NCI-H2171 (cell line): ENCODE measurements around the gene MAPK1.
"Not testable (repeated sequence)": the region's sequence is repeated elsewhere in the genome, so short reads cannot be mapped to it uniquely, and the experiment has no call there.

ENCODE experiments used
- DNase-seq: peaks from one replicate; lab custom pipeline; 2025; lab: John Stamatoyannopoulos, UW

Gene MAPK1

DNA sequence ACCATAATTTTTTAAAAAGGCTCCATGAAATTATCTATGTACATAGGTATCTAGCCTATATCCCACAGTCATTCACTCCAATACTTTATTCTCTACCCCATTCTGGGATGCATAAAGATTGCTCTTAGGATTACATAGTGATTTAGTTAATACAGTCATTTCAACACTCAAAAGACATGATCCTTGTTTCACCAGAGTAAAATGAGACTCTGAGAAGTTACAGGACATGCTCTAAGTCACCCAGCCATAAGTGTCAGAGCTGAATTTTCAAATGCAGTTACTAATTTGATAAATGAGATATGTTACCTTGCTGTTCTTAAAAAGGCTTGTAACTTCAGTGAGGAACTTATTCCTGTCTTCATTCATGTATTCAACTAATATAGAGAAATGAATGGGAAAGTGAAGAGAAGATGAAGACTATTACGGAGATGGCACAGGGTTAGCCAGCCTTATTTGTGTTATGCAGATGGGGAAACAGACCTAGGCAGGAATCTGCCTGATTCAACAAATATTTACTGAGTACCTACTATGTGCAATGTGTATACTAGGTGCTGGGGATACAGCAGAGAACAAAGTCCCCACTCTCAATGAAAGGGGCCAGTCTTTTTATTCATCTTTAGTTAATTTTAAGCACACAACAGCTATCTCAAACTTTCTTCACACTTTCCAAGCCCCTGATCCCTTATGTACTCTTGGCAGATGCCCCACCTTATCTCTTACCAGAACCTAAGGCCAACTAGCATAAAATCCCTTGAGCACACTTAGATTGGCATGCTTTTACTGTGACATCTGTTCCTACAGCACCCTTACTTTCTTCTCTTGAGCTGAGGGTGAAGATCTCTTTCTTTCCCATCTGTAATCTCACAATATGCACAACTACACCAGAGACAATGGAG lies 21.6 kb downstream of the MAPK1 start:
- DNase-seq = peak; percentile 15

GRCh38 chr22:21842946-21843345 lies 24.5 kb downstream of the MAPK1 start:
- no peak for DNase-seq

GRCh38 chr22:21841422-21841821 lies 26.0 kb downstream of the MAPK1 start:
- no peak for DNase-seq

DNA sequence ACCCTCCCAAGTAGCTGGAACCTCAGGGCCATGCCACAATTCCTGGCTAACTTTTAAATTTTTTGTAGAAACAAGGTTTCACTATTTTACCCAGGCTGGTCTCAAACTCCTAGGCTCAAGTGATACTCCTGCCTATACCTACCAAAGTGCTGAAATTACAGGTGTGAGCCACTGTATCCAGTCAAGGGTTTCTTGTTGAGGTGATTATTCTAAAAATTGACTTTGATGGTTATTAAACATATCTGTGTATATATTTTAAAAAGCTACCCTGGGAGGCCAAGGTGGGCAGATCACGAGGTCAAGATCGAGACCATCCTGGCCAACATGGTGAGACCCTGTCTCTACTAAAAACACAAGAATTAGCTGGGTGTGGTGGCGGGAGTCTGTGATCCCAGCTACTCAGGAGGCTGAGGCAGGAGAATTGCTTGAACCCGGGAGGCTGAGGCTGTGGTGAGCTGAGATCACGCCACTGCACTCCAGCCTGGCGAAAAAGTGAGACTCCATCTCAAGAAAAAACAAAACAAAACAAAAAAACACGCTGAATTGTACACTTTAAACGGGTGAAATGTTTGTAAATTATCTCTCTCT lies 27.1 kb downstream of the MAPK1 start:
- no peak for DNase-seq

- no peak for DNase-seq
Observed at GRCh38 chr22:21839765-21840140, 27.7 kb downstream of the MAPK1 start.

- not testable (repeated sequence) for DNase-seq
Observed at GRCh38 chr22:21839104-21839764, 28.2 kb downstream of the MAPK1 start.

GRCh38 chr22:21837248-21837979 lies 30.0 kb downstream of the MAPK1 start:
- DNase-seq = no peak

DNA sequence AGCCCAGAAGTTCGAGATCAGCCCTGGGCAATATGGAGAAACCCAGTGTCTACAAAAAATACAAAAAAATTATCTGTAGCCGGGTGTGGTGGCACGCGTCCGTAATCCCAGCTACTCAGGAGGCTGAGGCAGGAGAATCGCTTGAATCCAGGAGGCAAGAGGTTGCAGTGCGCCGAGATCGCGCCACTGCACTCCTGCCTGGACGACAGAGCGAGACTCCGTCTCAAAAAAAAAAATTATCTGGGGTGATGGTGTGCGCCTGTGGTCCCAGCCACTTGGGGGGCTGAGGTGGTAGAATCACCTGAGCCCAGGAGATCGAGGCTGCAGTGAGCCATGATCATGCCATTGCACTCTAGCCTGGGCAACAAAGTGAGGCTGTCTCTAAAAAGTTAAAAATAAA lies 31.0 kb downstream of the MAPK1 start:
- DNase-seq = not testable (repeated sequence)

DNA sequence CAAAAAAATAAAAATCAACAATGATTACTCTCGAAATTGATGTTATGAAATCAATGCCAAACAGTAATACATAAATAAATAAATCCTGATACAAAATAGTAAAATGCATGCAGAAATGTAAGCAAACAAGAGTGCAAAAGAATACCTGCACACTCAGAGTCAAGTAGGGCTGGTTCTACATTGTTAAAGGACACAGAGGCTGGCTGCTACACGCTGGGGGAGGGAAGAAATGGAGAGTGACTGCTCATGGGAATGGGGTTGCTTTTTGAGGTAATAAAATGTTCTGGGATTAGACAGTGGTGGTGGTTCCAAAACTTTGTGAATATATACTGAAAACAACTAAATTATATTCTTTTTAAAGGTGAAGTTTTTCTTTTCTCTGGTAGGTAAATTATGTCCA lies 32.1 kb downstream of the MAPK1 start:
- no peak for DNase-seq

DNA sequence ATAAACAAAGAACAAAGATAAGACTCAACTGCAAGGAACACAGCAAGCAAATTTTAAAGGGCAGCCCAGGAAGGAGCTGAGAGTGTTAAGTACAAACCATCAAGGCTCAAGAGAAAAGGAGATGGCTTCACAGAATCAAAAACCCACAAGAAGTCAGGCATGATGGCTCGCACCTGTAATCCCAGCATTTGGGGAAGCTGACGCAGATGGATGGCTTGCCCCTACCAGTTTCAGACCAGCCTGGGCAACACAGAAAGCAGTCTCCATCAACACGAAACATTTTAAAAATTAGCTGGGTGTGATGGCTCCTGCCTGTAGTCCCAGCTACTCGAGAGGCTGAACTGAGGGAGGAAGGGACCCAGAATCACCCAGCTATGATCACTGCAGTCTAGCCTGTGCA lies 32.6 kb downstream of the MAPK1 start:
- no peak for DNase-seq

DNA sequence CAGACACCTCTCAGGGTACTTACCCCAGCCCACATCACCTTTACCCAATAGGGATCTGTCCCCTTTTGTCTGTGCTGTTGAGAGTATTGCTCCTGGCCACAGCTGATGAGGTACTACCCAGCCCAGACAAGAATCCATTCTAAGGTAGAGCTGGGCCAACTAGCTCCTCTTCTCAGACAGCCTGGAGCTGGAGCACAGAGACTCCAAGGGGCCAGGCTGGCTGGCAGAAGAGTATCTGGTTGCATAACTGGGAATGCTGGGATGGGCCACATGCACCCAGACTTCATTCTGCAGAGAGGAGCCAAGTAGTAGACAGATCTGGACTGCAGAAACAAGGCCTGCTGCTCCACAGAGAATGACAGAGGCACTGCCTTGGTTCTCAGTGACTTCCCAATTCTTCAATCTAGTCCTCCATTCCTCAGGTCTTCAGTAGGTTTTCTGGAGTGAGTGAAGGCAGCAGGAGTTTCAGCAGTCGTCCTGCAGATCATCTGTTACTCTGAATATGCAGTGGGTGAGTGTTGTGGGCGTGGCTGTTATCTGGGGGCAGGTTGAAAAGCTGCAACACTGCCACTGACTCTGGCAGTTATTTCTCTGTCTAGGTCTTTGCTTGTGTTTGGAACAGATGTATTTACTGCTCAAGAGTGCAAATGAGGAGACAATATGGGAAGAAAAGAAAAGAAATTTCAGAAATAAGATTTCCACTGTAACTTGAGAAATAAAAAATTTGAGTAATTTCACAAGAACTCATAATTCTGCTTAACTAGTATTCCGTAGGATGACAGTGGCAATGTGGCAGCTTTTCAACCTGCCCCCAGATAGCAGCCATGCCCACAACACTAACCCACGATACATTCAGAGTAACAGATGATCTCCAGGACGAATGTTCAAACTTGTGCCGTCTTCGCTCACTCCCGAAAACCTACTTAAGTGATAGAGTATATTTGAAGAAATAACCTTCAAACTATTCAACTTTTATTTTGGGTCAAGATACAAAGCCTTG lies 34.9 kb downstream of the MAPK1 start:
- DNase-seq = no peak

DNA sequence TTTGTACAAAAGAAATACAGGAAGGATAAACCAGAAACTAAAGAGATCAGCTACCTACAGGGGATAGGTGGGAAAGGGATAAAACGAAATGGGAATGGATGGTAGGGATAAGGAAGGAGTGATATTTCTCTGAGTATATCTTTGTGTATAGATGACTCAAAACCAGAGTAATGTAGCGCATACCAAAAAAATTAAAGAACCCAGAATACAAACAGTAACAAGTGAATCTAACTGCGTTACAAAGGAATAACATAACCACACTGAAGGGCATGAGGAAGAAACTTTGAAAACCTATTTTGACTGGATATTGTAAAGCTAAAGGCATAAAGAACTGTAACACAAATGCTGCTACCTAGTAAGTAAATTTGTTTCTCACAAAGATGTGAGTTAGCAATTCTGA lies 37.9 kb downstream of the MAPK1 start:
- no peak for DNase-seq

GRCh38 chr22:21828268-21828638 lies 39.2 kb downstream of the MAPK1 start:
- no peak for DNase-seq

- DNase-seq = no peak
Observed at GRCh38 chr22:21827628-21828267, 39.7 kb downstream of the MAPK1 start.

- no peak for DNase-seq
Observed at GRCh38 chr22:21826204-21826603, 41.2 kb downstream of the MAPK1 start.

- not testable (repeated sequence) for DNase-seq
Observed at GRCh38 chr22:21824962-21825361, 42.5 kb downstream of the MAPK1 start.

- no peak for DNase-seq
Observed at GRCh38 chr22:21824445-21824912, 43.0 kb downstream of the MAPK1 start.

- no peak for DNase-seq
Observed at GRCh38 chr22:21823740-21824444, 43.6 kb downstream of the MAPK1 start.

- no peak for DNase-seq
Observed at GRCh38 chr22:21819183-21819770, 48.2 kb downstream of the MAPK1 start.
